Gastrocnemius medialis (tissue), 4 donors: ENCODE data around the gene ZNF724.
"Not testable (repeated sequence)": the region's sequence is repeated elsewhere in the genome, so short reads cannot be mapped to it uniquely, and the experiment has no call there.

Source experiments
- CTCF ChIP-seq, 5 experiments: fragments of 450-650 bp in 3 of 5; fragments of 200-600 bp in 2 of 5; sonication (generic) in 2 of 5; IDR thresholded peaks in 4 of 5; conservative IDR thresholded peaks in 1 of 5; 1 replicate in 4 of 5; 2 replicates in 1 of 5; pipeline ENCODE4 v1.5.1; 2016 to 2019; ENCODE audit warnings: antibody characterized with exemption in 5 of 5, mild to moderate bottlenecking in 3 of 5, moderate library complexity in 3 of 5
- POLR2A ChIP-seq, 2 donors: fragments of 450-650 bp; IDR thresholded peaks; one replicate each; pipeline ENCODE4 v1.6.1; 2017; ENCODE audit warnings: antibody characterized with exemption in 2 of 2, mild to moderate bottlenecking in 2 of 2, moderate library complexity in 2 of 2

- not testable (repeated sequence) for TF ChIP-seq CTCF (IDR thresholded peaks at IDR 0.05 in 4 of 5, conservative IDR thresholded peaks at IDR 0.05 in 1 of 5); POLR2A (IDR thresholded peaks at IDR 0.05)
Measured at GRCh38 chr19:23278118-23278517, 27.9 kb upstream of the ZNF724 start.
